Gastroesophageal sphincter (tissue), 4 donors: Measurements from ENCODE around the gene ELMO1. TPM values are rescaled to one million over a fixed set of nuclear protein-coding genes. Genes with fewer than 3 reads are reported as not detected.

Experiments used
- ATAC-seq: fragments of 150-250 bp; one replicate; pipeline ENCODE4 v1.9.1; 2016; ENCODE audit warnings: mild to moderate bottlenecking, moderate library complexity
- H3K27ac ChIP-seq, 4 donors: fragments of 200-600 bp; sonication (generic) in 3 of 4; 1 replicate in 3 of 4; 2 replicates in 1 of 4; pipeline ENCODE4 v1.5.1; 2016 to 2019
- H3K27me3 ChIP-seq: fragments of 200-600 bp; sonication (generic); one replicate; pipeline ENCODE4 v1.5.1; 2019
- H3K36me3 ChIP-seq, 2 donors: fragments of 200-600 bp; sonication (generic); one replicate each; pipeline ENCODE4 v1.5.1; 2019; ENCODE audit warnings: control low read depth in 1 of 2
- H3K4me1 ChIP-seq, 3 donors: fragments of 200-600 bp; sonication (generic); 1 replicate in 2 of 3; 2 replicates in 1 of 3; pipeline ENCODE4 v1.5.1; 2016 to 2019; ENCODE audit warnings: control low read depth in 2 of 3
- H3K4me3 ChIP-seq, 2 donors: fragments of 200-600 bp; sonication (generic); one replicate each; pipeline ENCODE4 v1.5.1; 2019; ENCODE audit warnings: mild to moderate bottlenecking in 1 of 2, moderate library complexity in 1 of 2
- H3K9me3 ChIP-seq, 3 donors: fragments of 200-600 bp; sonication (generic); one replicate each; pipeline ENCODE4 v1.5.1; 2017 to 2019; ENCODE audit warnings: control low read depth in 2 of 3
- EP300 ChIP-seq: sonication (generic); formaldehyde crosslinking; IDR thresholded peaks from one replicate; pipeline ENCODE4 v1.6.1; 2017; ENCODE audit warnings: antibody characterized with exemption, mild to moderate bottlenecking
- POLR2A ChIP-seq, 2 donors: fragments of 450-650 bp; IDR thresholded peaks; one replicate each; pipeline ENCODE4 v1.6.1; 2017; ENCODE audit warnings: antibody characterized with exemption in 2 of 2, mild to moderate bottlenecking in 2 of 2, moderate library complexity in 1 of 2
- POLR2AphosphoS5 ChIP-seq: sonication (generic); formaldehyde crosslinking; IDR thresholded peaks from one replicate; pipeline ENCODE4 v1.6.1; 2017; ENCODE audit warnings: antibody characterized with exemption
- WGBS, 2 donors: methylation state at CpG; one replicate each; pipeline ENCODE4 v1.1.5; 2018; ENCODE audit warnings: low coverage in 1 of 2; 5-methylcytosine and 5-hydroxymethylcytosine counted together
- total RNA-seq, 4 donors: library from RNA; depleted of rRNA; stranded (reverse); fragments of >200 nt; gene quantifications; one replicate each; pipeline ENCODE4 v1.1.0, GENCODE V29; 2016
- TF ChIP-seq, protein P1 (sequence below), 4 experiments: fragments of 200-600 bp in 2 of 4; fragments of 450-650 bp in 2 of 4; sonication (generic) in 1 of 4; IDR thresholded peaks; one replicate each; pipeline ENCODE4 v1.5.1; 2017 to 2019; ENCODE audit warnings: antibody characterized with exemption in 4 of 4, mild to moderate bottlenecking in 2 of 4, moderate library complexity in 2 of 4

ELMO1 gene, protein sequence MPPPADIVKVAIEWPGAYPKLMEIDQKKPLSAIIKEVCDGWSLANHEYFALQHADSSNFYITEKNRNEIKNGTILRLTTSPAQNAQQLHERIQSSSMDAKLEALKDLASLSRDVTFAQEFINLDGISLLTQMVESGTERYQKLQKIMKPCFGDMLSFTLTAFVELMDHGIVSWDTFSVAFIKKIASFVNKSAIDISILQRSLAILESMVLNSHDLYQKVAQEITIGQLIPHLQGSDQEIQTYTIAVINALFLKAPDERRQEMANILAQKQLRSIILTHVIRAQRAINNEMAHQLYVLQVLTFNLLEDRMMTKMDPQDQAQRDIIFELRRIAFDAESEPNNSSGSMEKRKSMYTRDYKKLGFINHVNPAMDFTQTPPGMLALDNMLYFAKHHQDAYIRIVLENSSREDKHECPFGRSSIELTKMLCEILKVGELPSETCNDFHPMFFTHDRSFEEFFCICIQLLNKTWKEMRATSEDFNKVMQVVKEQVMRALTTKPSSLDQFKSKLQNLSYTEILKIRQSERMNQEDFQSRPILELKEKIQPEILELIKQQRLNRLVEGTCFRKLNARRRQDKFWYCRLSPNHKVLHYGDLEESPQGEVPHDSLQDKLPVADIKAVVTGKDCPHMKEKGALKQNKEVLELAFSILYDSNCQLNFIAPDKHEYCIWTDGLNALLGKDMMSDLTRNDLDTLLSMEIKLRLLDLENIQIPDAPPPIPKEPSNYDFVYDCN
- total RNA-seq, result 10 to 100 TPM; 22.1 to 54.0 (median 42.7) TPM

DNA sequence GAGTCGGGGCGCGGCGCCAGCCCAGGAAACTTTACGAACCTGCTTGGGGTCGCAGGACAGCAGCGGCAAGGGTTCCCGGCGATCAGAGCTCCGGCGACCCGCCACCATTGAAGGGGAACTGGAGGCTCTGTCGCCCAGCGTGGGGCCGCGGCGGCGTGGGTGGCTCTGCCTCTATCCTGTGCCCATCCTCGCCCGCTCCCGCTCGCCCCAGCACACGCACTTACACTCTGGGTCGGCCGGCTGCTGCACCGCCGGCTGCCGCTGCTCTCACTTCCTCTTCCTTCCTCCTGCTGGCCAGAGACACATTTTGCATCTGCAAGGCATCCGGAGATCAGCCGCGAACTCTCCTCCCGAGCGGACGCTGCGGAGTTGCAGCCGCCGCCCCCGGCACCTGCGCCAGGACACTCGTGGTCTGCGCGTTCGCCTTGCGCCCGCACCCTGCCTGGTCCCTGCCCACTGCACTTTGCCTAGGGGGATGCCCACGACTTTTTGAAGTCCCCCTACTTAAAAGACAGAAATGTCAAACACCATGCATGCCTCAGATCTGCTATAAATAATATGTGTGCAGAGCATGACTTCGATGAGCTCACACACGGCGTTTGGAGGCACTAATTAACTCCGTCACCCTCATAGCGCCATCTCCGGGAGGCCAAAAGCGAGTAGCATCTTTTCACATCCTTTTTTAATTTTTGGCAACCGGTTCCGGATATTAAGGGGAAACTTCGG, at the start of gene ELMO1:
ELMO1 (minus strand) TSS at position 229 of the 726 bp plus-strand sequence. CDS start 106,174 bp downstream, outside the sequence.
- peak; percentile 79 for ATAC-seq
- TF ChIP-seq, protein P1, sequence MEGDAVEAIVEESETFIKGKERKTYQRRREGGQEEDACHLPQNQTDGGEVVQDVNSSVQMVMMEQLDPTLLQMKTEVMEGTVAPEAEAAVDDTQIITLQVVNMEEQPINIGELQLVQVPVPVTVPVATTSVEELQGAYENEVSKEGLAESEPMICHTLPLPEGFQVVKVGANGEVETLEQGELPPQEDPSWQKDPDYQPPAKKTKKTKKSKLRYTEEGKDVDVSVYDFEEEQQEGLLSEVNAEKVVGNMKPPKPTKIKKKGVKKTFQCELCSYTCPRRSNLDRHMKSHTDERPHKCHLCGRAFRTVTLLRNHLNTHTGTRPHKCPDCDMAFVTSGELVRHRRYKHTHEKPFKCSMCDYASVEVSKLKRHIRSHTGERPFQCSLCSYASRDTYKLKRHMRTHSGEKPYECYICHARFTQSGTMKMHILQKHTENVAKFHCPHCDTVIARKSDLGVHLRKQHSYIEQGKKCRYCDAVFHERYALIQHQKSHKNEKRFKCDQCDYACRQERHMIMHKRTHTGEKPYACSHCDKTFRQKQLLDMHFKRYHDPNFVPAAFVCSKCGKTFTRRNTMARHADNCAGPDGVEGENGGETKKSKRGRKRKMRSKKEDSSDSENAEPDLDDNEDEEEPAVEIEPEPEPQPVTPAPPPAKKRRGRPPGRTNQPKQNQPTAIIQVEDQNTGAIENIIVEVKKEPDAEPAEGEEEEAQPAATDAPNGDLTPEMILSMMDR (IDR thresholded peaks at IDR 0.05), result peak in 3 of 4 experiments; percentile 52 to 66 (median 61)
- peak; percentile 65 for TF ChIP-seq POLR2AphosphoS5
- no peak for TF ChIP-seq EP300
- peak; percentile 54 to 62 for TF ChIP-seq POLR2A (IDR thresholded peaks at IDR 0.05)
- Histone ChIP-seq H3K27ac (peak within 1 kb of the TSS; percentile 36 to 91 (median 88)), H3K9me3 (peaks cover 0 to 3% (median 0%) of the 10 kb centered on the region in 3 donors), H3K4me1 (peaks cover 0 to 23% (median 4%) of the 10 kb centered on the region in 3 donors), H3K36me3 (no peaks in the 10 kb centered on the region), H3K4me3 (peak within 1 kb of the TSS; percentile 52 to 87), H3K27me3 (peaks cover 48% of the 10 kb centered on the region)
- 1 to 3% methylated on average over 6 to 19 of the region's 56 CpGs for WGBS, 2 donors

DNA sequence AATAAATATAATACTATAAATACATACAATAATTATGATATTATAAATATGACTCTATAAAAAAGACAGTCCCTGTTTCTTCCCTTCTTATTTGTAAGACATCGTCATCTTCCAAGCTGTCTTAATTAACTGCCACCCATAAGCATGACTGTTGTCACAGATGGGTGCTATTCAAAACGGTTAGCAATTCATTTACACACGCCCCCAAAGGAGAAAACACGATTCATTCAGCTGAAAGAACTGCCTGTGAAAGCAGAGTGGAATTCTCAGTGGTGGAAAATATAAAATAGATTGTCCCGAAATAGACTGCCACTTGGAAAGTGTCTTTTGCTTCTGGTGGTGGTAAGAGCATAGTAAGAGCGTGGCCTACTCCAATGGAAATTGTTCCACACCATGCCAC, 48.9 kb upstream of the ELMO1 start:
- H3K4me3 ChIP-seq, result no peak overlapping the region
- no peaks in the 10 kb centered on the region for H3K9me3 ChIP-seq
- WGBS, 2 donors, result 85% methylated on average over 6 of the region's 6 CpGs
- no peaks in the 10 kb centered on the region for H3K4me1 ChIP-seq
- TF ChIP-seq EP300 (no peak), POLR2AphosphoS5 (no peak), POLR2A (IDR thresholded peaks at IDR 0.05) (no peak)
- TF ChIP-seq, protein P1 (IDR thresholded peaks at IDR 0.05), result no peak
- no peaks in the 10 kb centered on the region for H3K36me3 ChIP-seq
- no peaks in the 10 kb centered on the region for H3K27me3 ChIP-seq
- H3K27ac ChIP-seq, result no peak overlapping the region
- ATAC-seq, result no peak

DNA sequence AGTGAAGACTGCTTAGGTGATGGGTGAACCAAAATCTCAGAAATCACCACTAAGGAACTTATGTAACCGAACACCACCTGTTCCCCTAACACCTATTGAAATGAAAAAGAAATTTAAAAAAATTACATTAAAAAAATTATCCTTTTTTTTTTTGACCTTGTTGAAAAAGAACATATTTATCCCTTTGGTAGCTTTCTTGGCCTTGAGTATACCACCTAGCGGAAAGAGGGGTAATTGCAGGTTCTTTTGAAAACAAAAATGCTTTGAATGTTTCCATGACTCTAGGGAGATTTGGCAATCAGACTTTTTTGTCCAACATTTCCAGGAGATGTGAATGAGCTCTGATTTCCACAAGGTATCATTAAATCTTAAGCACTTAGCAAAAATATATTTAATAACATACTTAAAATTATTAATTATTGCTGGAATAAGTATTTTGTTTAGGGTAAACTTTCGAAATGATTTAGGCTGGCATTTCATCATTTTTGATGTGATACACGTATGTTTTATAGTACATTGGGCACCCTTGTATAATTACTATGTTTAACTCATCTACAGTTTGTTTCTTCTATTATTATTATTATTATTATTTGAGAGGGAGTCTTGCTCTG, 47.0 kb upstream of the ELMO1 start:
- Histone ChIP-seq H3K4me1 (no peaks in the 10 kb centered on the region), H3K27ac (no peak overlapping the region), H3K9me3 (no peaks in the 10 kb centered on the region), H3K4me3 (no peak overlapping the region), H3K27me3 (no peaks in the 10 kb centered on the region), H3K36me3 (no peaks in the 10 kb centered on the region)
- 55 to 72% methylated on average over 4 of the region's 4 CpGs for WGBS, 2 donors
- peak; percentile 48 for ATAC-seq
- TF ChIP-seq, protein P1 (IDR thresholded peaks at IDR 0.05), result peak; percentile 36 to 73 (median 66)
- no peak for TF ChIP-seq EP300
- TF ChIP-seq POLR2A (IDR thresholded peaks at IDR 0.05), result no peak

DNA sequence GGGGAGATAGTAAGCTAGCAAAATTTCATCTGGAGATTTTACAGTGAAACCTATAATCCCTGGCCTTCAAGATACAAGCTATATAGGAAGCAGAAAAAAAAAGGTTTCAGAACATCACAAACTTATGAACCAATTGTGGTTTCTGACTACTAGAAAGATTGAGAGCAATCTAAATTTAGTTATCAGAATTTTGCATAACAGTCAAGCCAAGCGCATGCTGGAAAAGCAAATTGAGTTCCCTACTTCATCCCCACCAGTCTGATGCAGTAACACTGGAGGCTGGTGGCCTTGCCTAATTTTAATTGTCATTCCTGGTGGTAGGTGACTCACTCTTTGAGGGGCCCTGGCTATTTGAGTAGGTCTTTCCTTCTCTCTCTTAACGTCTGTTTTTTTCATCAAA, 46.3 kb upstream of the ELMO1 start:
- Histone ChIP-seq H3K27ac (no peak overlapping the region), H3K36me3 (no peaks in the 10 kb centered on the region), H3K4me1 (no peaks in the 10 kb centered on the region), H3K9me3 (no peaks in the 10 kb centered on the region), H3K4me3 (no peak overlapping the region), H3K27me3 (no peaks in the 10 kb centered on the region)
- WGBS, 2 donors, result 64 to 100% methylated on average over 1 to 2 of the region's 2 CpGs
- no peak for ATAC-seq
- no peak for TF ChIP-seq POLR2AphosphoS5
- TF ChIP-seq, protein P1 (IDR thresholded peaks at IDR 0.05), result no peak
- no peak for TF ChIP-seq EP300
- no peak for TF ChIP-seq POLR2A (IDR thresholded peaks at IDR 0.05)
